Activated CD8-positive, alpha-beta memory T cell treated with anti-CD3 and anti-CD28 coated beads, Interleukin-2, amount 50 U/mL, for 4 hours (primary cell): Measurements from ENCODE around the gene ANKHD1.

Experiments used
- DNase-seq: peaks from one replicate; pipeline ENCODE4 v3.0.0-alpha.2; 2020

Gene ANKHD1, protein sequence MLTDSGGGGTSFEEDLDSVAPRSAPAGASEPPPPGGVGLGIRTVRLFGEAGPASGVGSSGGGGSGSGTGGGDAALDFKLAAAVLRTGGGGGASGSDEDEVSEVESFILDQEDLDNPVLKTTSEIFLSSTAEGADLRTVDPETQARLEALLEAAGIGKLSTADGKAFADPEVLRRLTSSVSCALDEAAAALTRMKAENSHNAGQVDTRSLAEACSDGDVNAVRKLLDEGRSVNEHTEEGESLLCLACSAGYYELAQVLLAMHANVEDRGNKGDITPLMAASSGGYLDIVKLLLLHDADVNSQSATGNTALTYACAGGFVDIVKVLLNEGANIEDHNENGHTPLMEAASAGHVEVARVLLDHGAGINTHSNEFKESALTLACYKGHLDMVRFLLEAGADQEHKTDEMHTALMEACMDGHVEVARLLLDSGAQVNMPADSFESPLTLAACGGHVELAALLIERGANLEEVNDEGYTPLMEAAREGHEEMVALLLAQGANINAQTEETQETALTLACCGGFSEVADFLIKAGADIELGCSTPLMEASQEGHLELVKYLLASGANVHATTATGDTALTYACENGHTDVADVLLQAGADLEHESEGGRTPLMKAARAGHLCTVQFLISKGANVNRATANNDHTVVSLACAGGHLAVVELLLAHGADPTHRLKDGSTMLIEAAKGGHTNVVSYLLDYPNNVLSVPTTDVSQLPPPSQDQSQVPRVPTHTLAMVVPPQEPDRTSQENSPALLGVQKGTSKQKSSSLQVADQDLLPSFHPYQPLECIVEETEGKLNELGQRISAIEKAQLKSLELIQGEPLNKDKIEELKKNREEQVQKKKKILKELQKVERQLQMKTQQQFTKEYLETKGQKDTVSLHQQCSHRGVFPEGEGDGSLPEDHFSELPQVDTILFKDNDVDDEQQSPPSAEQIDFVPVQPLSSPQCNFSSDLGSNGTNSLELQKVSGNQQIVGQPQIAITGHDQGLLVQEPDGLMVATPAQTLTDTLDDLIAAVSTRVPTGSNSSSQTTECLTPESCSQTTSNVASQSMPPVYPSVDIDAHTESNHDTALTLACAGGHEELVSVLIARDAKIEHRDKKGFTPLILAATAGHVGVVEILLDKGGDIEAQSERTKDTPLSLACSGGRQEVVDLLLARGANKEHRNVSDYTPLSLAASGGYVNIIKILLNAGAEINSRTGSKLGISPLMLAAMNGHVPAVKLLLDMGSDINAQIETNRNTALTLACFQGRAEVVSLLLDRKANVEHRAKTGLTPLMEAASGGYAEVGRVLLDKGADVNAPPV (N-terminal part only)

DNA sequence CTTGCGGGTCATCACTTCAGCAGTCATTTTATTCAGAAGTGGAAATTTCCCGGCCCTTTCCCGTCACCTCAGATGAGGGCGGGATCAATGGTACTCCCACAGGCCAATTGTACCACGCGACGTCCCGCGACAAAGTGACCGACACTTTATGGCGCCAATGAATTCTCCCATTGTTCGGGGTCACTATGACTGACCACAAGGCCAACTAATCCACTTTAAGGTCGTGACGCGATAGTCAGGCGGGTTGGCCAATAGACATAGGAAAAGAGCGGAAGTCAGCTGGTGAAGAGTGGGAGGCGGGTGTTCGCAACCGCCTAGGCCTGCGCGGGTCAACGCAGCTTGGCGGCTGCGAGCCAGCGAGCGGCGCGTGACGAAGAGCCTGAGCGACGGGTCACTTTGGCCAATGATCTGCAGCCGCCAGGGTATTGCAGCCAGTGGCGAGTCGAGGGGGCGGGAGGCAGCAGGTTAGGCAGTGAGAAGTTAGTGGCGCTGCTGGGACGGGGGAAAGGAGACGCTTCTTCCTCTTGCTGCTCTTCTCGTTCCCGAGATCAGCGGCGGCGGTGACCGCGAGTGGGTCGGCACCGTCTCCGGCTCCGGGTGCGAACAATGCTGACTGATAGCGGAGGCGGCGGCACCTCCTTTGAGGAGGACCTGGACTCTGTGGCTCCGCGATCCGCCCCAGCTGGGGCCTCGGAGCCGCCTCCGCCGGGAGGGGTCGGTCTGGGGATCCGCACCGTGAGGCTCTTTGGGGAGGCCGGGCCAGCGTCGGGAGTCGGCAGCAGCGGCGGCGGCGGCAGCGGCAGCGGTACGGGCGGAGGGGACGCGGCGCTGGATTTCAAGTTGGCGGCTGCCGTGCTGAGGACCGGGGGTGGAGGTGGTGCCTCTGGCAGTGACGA, at the start of gene ANKHD1:
Gene ANKHD1 (plus strand): TSS at position 472 of the 896 bp plus-strand sequence. CDS start 135 bp downstream, at position 607.
- DNase-seq, result peak; percentile 95

DNA sequence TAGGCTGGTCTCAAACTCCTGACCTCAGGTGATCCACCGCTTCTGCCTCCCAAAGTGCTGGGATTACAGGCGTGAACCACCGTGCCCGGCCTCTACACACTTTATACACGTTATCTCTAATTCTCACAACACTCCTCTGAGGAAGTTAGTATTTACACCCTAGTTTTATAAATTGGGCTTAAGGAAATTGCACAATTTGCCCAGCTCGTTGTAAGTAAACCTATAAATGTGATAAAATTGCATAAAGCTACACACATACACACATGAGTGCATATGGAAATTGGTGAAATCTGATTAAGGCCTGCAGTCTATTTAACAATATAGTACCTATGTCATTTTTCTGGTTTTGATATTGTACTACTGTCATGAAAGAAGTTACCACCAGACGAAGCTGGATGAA, 46.1 kb upstream of the ANKHD1 start:
- no peak for DNase-seq

DNA sequence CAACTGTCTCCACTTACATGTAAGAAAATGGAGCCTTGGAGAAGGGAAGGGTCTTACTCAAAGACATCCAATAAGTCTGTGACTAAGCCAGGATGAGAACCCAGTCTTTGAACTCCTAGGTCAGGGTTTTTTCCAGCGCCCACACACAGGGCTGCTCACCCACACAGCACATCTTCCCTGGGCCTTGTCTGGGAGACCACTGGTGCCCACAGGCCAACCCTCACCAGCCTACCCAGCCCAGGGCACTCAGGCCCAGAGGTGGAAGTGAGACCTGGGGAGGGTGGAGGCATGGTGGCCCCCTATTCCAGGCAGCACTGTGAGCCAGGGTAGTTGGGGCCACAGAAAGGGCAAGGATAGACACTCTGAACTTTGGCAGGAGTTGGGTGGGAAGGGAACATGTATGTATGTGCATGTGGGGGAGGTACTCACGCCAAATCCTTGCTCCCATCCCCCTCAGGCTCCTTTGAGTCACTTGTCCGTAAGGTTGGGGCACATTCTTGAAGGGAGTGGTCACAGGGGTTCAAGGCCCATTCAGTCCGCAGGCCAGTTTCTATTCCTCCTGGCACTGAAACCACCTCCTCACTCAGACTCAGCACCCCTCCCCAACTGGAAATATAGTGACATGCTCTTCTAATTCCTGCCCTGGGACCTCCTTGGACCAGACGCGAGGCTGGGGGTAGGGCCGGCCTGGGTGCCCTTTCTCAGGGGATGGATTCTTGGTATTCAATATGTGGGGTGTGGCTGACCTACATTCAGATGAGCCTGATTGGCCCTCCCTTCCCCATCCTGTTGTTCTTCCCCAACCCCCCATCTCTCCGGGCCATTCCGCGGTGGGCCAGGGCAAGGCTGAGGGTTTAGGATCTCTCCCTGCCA, 44.5 kb upstream of the ANKHD1 start:
- DNase-seq, result no peak

DNA sequence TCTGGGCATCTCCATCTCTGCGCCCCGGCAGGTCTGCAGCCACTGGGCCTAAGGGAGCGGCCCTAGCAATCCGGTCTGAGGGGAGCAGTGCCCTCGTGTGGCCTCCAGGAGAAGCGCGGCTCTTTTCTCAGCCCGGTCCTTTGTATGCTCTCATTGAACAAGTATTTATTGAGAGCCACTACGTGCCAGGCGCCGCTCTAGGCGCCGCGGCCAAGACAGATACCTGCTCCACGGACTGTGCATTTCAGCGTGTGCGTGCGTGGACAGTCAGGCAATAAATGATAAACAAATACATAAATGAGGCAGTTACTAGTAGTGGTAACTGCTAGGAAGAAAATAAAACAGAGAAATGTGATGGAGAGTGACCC, 43.9 kb upstream of the ANKHD1 start:
- DNase-seq, result peak; percentile 69

DNA sequence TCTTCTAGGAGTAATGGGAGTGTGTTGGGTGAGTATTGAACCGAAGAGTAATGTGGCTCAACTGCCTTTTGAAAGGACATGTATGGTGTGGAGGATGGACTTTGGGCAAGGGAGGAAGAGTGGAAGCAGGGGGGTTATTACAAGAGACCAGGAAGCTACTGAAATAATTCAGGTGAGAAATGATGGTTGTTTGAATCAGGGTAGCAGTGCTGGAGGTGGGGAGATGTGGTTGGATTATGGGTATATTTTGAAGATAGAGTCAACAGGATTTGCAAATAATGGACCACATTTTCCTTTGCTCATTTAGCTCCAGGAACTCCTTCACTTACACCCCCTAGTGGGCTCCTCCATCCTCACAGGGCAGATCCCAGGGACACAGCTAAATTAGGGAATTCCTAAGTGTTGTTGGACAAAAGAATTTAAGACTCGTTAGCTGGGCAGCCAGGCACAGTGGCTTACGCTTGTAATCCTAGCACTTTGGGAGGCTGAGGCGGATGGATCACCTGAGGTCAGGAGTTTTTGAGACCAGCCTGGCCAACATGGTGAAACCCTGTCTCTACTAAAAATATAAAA, 42.8 kb upstream of the ANKHD1 start:
- no peak for DNase-seq

DNA sequence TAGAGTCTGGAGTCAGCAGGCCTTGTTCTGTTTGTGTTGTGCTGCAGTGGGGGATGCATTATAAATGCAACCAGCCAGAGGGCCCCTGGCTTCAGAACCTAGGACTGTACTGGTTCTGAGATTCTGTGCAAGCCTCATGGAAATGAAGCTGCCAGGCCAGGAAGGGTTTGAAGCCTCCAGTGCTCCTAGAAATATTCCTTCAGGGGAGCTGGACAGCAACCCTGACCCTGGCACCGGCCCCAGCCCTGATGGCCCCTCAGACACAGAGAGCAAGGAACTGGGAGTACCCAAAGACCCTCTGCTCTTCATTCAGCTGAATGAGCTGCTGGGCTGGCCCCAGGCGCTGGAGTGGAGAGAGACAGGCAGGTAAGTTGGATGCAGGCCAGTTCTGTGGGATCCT, 41.5 kb upstream of the ANKHD1 start, which contains the start of gene SLC4A9:
Gene SLC4A9 (plus strand): TSS at position 94 of the 400 bp plus-strand sequence. CDS start 43 bp downstream, at position 137.
- DNase-seq, result no peak

DNA sequence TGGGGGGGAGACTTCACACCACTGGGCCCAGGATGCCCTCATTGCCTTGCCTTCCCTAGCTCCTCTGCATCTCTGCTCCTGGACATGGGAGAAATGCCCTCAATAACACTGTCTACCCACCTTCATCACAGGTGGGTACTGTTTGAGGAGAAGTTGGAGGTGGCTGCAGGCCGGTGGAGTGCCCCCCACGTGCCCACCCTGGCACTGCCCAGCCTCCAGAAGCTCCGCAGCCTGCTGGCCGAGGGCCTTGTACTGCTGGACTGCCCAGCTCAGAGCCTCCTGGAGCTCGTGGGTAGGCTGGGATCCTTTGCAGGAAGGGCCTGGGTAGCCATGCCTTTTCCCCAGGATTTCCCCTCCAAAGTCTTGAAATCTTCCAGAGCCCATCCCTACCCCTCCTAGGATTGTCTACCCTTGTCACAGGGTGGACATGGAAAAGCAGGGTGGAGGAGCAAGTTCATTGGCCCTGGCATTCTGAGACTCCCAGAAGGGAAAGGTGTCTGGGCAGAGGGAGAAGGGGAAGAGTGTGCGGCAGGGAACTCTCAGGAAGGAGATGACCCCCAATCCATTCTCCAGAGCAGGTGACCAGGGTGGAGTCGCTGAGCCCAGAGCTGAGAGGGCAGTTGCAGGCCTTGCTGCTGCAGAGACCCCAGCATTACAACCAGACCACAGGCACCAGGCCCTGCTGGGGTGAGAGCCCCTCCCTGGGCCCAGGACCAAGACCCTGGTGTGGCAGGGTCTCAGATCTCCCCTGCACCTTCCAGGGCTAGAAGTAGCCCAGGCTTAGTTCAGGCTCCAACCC, 40.8 kb upstream of the ANKHD1 start:
- DNase-seq, result no peak

DNA sequence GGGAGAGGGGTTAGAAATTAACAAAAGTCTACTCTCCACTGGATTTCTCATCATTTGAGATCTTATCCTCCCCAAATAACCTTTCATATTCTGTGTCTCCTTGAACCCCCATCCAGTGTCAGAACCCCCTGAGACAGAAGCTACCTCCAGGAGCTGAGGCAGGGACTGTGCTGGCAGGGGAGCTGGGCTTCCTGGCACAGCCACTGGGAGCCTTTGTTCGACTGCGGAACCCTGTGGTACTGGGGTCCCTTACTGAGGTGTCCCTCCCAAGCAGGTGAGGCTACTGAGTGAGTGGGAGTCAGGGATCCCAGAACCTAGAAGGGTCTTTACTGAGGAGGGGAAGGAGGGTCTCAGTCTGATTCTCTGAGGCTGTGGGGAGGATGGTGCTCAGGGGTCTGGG, 39.7 kb upstream of the ANKHD1 start:
- no peak for DNase-seq

DNA sequence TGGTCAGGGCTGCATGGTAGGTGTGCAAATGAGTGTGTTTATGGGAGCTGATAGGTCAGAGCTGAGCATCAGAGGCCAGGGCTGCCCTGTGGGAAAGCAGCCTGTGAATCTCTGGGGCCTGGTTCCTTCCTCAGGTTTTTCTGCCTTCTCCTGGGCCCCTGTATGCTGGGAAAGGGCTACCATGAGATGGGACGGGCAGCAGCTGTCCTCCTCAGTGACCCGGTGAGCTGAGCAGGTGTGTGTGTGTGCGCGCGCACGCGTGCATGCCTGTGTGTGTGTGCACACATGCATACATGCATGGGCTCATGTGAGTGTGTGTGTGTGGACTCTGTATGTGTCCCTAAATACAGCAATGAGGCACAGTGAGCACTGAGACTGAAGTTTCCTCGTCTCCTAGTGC, 39.3 kb upstream of the ANKHD1 start:
- no peak for DNase-seq

DNA sequence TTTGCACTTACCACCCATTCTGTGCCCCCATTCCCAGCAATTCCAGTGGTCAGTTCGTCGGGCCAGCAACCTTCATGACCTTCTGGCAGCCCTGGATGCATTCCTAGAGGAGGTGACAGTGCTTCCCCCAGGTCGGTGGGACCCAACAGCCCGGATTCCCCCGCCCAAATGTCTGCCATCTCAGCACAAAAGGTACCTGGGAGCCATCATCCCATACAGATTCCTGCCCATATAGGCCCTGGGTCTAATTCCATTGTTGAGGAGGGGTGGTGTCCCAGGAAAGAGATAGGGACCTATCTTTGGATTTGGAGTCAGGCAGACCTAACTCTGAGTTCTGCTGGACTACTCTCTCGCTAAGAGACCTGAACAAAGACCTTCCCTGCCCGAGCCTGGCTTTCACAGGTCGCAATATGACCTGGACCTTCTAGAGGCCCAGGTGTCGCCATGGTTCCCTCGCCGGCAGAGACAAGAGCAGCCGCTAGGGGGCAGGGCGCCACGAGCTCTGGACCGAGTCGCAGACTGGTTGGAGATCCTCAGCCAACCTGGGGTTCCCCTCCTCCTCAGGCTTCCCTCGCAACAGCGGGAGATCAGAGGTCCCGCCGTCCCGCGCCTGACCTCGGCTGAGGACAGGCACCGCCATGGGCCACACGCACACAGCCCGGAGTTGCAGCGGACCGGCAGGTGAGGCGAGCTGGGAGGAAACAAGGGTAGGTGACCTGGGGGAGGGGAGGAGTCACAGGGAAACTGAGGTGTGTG, 38.6 kb upstream of the ANKHD1 start:
- peak; percentile 84 for DNase-seq

DNA sequence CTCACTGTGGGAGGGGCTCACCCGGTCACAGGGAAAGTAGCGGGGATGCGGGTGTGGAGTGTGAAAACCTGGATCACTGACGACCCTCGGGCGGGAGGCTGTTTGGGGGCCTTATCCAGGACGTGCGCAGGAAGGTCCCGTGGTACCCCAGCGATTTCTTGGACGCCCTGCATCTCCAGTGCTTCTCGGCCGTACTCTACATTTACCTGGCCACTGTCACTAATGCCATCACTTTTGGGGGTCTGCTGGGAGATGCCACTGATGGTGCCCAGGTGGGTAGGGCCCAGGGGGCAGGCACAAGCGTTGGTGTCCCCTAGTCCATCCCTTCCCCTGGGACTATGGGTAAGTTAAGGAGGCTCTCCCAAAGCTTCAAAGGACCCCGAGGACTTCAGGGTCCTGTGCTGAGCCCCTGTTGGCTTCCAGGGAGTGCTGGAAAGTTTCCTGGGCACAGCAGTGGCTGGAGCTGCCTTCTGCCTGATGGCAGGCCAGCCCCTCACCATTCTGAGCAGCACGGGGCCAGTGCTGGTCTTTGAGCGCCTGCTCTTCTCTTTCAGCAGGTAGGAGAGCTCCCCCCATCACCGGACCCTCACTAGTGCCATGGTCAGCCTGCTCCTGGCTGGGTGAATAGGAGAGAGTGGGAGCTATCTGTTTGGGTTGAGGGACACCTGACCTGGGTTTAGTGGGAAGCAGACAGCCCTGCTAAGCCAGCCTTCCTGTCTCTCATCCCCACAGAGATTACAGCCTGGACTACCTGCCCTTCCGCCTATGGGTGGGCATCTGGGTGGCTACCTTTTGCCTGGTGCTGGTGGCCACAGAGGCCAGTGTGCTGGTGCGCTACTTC, 37.8 kb upstream of the ANKHD1 start:
- no peak for DNase-seq

DNA sequence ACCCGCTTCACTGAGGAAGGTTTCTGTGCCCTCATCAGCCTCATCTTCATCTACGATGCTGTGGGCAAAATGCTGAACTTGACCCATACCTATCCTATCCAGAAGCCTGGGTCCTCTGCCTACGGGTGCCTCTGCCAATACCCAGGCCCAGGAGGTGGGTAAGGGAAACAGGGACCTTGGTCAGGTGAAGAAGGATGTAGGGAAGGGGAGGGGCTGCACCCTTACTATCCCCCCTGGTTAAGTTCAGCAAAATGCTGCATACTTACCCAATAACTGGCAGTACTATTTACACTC, 37.2 kb upstream of the ANKHD1 start:
- no peak for DNase-seq

DNA sequence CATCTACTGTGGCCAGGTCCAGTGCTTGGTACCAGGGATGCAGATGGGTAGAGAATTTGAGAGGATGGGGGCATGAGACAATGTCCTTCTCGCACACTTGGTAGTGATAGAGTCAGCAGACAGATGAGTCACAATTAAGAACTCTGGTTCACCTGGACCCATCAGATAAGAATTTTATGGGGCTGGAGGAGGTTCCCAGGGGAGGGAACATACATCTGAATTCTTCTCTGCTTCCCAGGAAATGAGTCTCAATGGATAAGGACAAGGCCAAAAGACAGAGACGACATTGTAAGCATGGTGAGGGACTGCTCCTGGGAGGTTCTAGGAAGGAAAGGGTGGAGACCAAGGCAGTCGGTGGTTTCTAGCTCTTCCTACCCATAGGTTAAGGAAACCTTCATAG, 36.4 kb upstream of the ANKHD1 start:
- DNase-seq, result no peak

DNA sequence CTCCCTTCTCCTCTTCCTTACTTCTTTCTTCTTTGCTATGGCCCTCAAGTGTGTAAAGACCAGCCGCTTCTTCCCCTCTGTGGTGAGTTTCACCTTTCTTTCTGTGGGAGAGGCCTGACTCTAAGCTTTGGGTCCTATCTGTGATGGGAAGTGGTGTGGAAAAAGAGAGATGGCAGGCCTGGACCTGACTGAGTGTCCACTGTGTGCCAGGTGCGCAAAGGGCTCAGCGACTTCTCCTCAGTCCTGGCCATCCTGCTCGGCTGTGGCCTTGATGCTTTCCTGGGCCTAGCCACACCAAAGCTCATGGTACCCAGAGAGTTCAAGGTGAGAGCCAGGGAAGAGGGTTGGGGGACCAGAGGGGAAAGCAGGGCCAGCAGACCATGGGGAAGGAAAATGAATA, 35.7 kb upstream of the ANKHD1 start:
- DNase-seq, result no peak

DNA sequence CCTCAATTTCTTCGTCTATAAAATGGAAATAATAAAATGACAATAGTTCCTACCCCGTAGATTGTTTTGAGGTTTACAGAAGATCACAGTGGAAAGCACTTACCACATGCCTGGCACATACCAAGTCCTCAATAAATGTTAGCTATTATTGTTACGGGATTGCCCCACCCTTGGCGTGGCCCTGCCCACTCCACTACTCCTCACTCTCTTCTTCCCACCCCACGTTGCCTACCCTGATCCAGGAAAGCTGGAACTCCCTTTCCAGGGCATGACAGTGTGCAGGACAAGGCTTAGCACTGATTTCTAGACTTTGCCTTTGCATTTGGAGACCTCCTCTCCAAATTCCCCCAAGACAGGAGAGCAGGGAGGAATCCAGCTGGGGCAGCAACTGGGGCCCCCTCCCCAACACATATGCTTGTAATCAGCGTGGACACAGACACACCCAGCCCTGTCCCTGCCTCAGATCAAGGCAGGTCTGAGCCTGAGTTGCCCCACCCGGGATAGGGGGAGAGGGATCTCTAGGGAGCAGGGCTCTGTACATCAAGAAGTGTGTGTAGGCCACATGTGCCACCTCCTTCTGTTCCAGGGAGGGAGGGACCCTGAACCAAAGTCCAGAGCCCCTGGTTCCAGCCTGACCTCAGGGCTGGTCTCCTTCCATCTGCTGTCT, 34.9 kb upstream of the ANKHD1 start:
- no peak for DNase-seq

DNA sequence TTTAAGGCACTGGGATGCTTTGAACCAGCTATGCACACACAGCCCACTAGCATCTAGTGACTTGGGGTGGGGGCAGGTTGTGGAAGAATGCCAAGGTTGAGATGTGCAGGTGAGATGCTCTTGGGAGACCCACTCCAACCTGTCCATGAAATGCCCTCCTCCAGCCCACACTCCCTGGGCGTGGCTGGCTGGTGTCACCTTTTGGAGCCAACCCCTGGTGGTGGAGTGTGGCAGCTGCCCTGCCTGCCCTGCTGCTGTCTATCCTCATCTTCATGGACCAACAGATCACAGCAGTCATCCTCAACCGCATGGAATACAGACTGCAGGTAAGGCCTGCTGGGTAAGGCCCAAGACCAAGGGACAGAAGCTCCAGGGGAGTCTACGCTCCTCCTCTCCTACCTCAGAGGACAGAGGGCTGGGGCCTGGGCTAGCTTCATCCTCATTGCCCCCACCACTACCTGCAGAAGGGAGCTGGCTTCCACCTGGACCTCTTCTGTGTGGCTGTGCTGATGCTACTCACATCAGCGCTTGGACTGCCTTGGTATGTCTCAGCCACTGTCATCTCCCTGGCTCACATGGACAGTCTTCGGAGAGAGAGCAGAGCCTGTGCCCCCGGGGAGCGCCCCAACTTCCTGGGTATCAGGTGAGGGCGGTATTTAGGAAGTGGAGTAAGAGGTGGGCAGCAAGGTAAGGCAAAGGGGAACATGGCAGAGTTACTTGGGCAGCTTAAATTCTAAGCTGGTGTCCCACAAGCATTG, 34.2 kb upstream of the ANKHD1 start:
- DNase-seq, result no peak
